ENCODE measurements around the gene POP4. TPM values are rescaled to one million over a fixed set of nuclear protein-coding genes. Genes with fewer than 3 reads are reported as not detected.

The POP4 gene
- total RNA-seq, 1 donor from 2014 or later = 37.9 TPM

- no peak for DNase-seq
- Mint-ChIP-seq H3K4me3 (ENCODE audit: unreplicated experiment) (no peak overlapping the region), H3K27ac (ENCODE audit: unreplicated experiment) (no peak overlapping the region), H3K27me3 (ENCODE audit: unreplicated experiment) (peaks cover 5% of the 10 kb centered on the region), H3K4me1 (ENCODE audit: low read depth, unreplicated experiment) (peaks cover 3% of the 10 kb centered on the region), H3K36me3 (ENCODE audit: unreplicated experiment) (peaks cover 5% of the 10 kb centered on the region), H3K9me3 (ENCODE audit: unreplicated experiment) (peaks cover 8% of the 10 kb centered on the region)
- no peak for TF ChIP-seq CTCF (IDR thresholded peaks at IDR 0.05; ENCODE audit: partially characterized antibody, unreplicated experiment)
Measured at GRCh38 chr19:29610213-29610573, 4.1 kb downstream of the POP4 start.

- H3K4me3 Mint-ChIP-seq (ENCODE audit: unreplicated experiment) = no peak overlapping the region
Measured at GRCh38 chr19:29610574-29611271, 4.6 kb downstream of the POP4 start.

GRCh38 chr19:29612121-29612520, 6.0 kb downstream of the POP4 start:
- H3K27me3 Mint-ChIP-seq (ENCODE audit: unreplicated experiment) = peaks cover 2% of the 10 kb centered on the region
- no peak overlapping the region for H3K27ac Mint-ChIP-seq (ENCODE audit: unreplicated experiment)
- peaks cover 7% of the 10 kb centered on the region for H3K36me3 Mint-ChIP-seq (ENCODE audit: unreplicated experiment)
- peaks cover 1% of the 10 kb centered on the region for H3K9me3 Mint-ChIP-seq (ENCODE audit: unreplicated experiment)
- H3K4me1 Mint-ChIP-seq (ENCODE audit: low read depth, unreplicated experiment) = no peaks in the 10 kb centered on the region
- no peak for DNase-seq
- H3K4me3 Mint-ChIP-seq (ENCODE audit: unreplicated experiment) = no peak overlapping the region
- TF ChIP-seq CTCF (IDR thresholded peaks at IDR 0.05; ENCODE audit: partially characterized antibody, unreplicated experiment) = no peak

More at GRCh38 chr19:29610574-29611271, 4.6 kb downstream of the POP4 start:
- peak; percentile 86 for DNase-seq
- H3K4me1 Mint-ChIP-seq (ENCODE audit: low read depth, unreplicated experiment) = peaks cover 3% of the 10 kb centered on the region
- peaks cover 5% of the 10 kb centered on the region for H3K36me3 Mint-ChIP-seq (ENCODE audit: unreplicated experiment)
- peaks cover 7% of the 10 kb centered on the region for H3K9me3 Mint-ChIP-seq (ENCODE audit: unreplicated experiment)
- peaks cover 7% of the 10 kb centered on the region for H3K27me3 Mint-ChIP-seq (ENCODE audit: unreplicated experiment)
- H3K27ac Mint-ChIP-seq (ENCODE audit: unreplicated experiment) = no peak overlapping the region
- peak; percentile 78 for TF ChIP-seq CTCF (IDR thresholded peaks at IDR 0.05; ENCODE audit: partially characterized antibody, unreplicated experiment)

- H3K9me3 Mint-ChIP-seq (ENCODE audit: unreplicated experiment) = peaks cover 1% of the 10 kb centered on the region
- H3K4me1 Mint-ChIP-seq (ENCODE audit: low read depth, unreplicated experiment) = no peaks in the 10 kb centered on the region
- no peak for DNase-seq
- H3K27me3 Mint-ChIP-seq (ENCODE audit: unreplicated experiment) = peaks cover 3% of the 10 kb centered on the region
- no peak overlapping the region for H3K27ac Mint-ChIP-seq (ENCODE audit: unreplicated experiment)
- no peak for TF ChIP-seq CTCF (IDR thresholded peaks at IDR 0.05; ENCODE audit: partially characterized antibody, unreplicated experiment)
- H3K4me3 Mint-ChIP-seq (ENCODE audit: unreplicated experiment) = no peak overlapping the region
- peaks cover 9% of the 10 kb centered on the region for H3K36me3 Mint-ChIP-seq (ENCODE audit: unreplicated experiment)
Measured at GRCh38 chr19:29612801-29613595, 6.9 kb downstream of the POP4 start.

- DNase-seq = no peak
- no peaks in the 10 kb centered on the region for H3K4me1 Mint-ChIP-seq (ENCODE audit: low read depth, unreplicated experiment)
- peaks cover 9% of the 10 kb centered on the region for H3K36me3 Mint-ChIP-seq (ENCODE audit: unreplicated experiment)
- TF ChIP-seq CTCF (IDR thresholded peaks at IDR 0.05; ENCODE audit: partially characterized antibody, unreplicated experiment) = no peak
- H3K27ac Mint-ChIP-seq (ENCODE audit: unreplicated experiment) = no peak overlapping the region
- H3K4me3 Mint-ChIP-seq (ENCODE audit: unreplicated experiment) = no peak overlapping the region
- peaks cover 3% of the 10 kb centered on the region for H3K27me3 Mint-ChIP-seq (ENCODE audit: unreplicated experiment)
- peaks cover 1% of the 10 kb centered on the region for H3K9me3 Mint-ChIP-seq (ENCODE audit: unreplicated experiment)
Measured at GRCh38 chr19:29614046-29614445, 8.0 kb downstream of the POP4 start.
